Choroid plexus epithelial cell (primary cell): ENCODE results near the gene GGCT.

Experiments used
- DNase-seq: peaks from one replicate; pipeline ENCODE4 v3.0.0-alpha.2; 2010; ENCODE audit warnings: low read depth
- H3K4me3 ChIP-seq: 2 replicates; pipeline ENCODE4 v1.5.1; 2011; ENCODE audit warnings: low read depth, mild to moderate bottlenecking, control low read depth, low read length, moderate library complexity
- TF ChIP-seq, protein P1 (sequence below): conservative IDR thresholded peaks from 2 replicates; pipeline ENCODE4 v1.5.1; 2011; ENCODE audit warnings: low read depth, mild to moderate bottlenecking, control low read depth, inconsistent platforms, low read length, moderate library complexity

Gene GGCT

DNA sequence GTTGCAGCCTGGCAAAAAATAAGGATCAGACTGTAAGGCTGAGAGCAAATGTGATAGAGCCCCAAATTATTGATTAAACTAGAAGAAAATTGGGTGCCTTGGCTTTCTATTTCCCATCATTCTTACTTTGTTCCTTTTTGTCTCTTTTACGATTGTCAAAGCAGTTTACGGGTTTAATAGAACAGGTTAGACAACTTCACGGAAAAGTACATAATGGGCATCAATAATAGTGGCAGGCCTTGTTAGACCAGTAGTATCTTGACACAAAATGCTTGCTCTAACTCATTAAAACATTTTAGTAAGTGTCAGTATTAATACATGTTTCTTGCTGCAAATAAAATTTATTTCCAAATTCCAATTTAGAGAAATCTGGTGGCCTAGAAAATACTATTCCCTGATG lies 14.5 kb upstream of the GGCT start:
- H3K4me3 ChIP-seq: no peak overlapping the region
- TF ChIP-seq, protein P1, sequence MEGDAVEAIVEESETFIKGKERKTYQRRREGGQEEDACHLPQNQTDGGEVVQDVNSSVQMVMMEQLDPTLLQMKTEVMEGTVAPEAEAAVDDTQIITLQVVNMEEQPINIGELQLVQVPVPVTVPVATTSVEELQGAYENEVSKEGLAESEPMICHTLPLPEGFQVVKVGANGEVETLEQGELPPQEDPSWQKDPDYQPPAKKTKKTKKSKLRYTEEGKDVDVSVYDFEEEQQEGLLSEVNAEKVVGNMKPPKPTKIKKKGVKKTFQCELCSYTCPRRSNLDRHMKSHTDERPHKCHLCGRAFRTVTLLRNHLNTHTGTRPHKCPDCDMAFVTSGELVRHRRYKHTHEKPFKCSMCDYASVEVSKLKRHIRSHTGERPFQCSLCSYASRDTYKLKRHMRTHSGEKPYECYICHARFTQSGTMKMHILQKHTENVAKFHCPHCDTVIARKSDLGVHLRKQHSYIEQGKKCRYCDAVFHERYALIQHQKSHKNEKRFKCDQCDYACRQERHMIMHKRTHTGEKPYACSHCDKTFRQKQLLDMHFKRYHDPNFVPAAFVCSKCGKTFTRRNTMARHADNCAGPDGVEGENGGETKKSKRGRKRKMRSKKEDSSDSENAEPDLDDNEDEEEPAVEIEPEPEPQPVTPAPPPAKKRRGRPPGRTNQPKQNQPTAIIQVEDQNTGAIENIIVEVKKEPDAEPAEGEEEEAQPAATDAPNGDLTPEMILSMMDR: no peak
- no peak for DNase-seq

- no peak for DNase-seq
- TF ChIP-seq, protein P1: no peak
- H3K4me3 ChIP-seq: no peak overlapping the region
Observed at GRCh38 chr7:30515761-30516160, 11.1 kb upstream of the GGCT start.

GRCh38 chr7:30514776-30515175 lies 10.1 kb upstream of the GGCT start:
- H3K4me3 ChIP-seq: no peak overlapping the region
- DNase-seq: no peak
- TF ChIP-seq, protein P1: no peak

DNA sequence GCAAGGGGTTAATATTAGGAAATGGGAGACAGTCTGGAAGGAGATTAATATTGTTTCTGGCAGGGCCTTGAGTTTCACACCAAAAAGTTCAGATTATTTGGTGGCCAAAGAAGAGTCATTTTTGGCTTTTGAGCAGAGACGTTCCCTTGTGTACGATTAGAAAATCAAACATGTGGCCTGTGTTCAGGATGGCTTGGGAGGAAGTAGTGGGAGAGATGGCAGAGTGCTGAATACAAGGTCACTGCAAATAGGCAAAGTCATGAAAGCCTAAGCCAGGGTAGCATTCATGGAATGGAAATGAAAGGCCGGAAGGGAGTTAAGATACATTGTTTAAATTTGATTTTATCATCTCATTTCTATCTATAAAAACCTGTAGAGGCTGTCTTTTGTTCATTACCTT lies 9.5 kb upstream of the GGCT start:
- TF ChIP-seq, protein P1: no peak
- H3K4me3 ChIP-seq: no peak overlapping the region
- DNase-seq: no peak

DNA sequence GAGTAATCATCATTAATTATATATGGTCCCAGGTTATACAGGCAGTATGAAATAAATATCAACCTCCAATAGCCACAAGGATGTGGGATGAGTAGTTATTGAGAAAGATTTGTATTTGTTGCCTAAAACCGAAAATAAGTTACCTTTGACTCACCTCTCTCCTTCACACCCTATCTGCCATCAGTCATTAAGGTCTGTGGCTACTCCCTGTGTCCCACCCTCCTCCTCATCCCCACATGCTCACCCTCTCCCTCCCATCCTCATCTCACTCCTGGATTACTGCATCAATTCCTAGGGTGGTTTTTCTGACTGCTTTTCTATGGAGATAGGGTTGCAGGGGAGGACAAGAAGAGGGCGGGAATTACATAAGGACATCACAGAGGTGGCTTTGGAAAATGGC lies 9.1 kb upstream of the GGCT start:
- DNase-seq: no peak
- TF ChIP-seq, protein P1: no peak
- H3K4me3 ChIP-seq: no peak overlapping the region

GRCh38 chr7:30511973-30512662 lies 7.5 kb upstream of the GGCT start:
- TF ChIP-seq, protein P1: no peak
- H3K4me3 ChIP-seq: no peak overlapping the region
- DNase-seq: no peak

GRCh38 chr7:30511494-30511893 lies 6.9 kb upstream of the GGCT start:
- TF ChIP-seq, protein P1: no peak
- no peak for DNase-seq
- no peak overlapping the region for H3K4me3 ChIP-seq
